Vagina (tissue), 2 donors: ENCODE results near the gene TMEM214. TPM values are rescaled to one million over a fixed set of nuclear protein-coding genes. Genes with fewer than 3 reads are reported as not detected.

Source experiments
- DNase-seq, 2 donors: peaks; one replicate each; pipeline ENCODE4 v3.0.0-alpha.2; 2017; ENCODE audit errors: extremely low spot score in 2 of 2
- H3K27ac ChIP-seq: fragments of 200-600 bp; sonication (generic); one replicate; pipeline ENCODE4 v1.5.1; 2019
- H3K27me3 ChIP-seq: fragments of 200-600 bp; sonication (generic); one replicate; pipeline ENCODE4 v1.5.1; 2019
- H3K36me3 ChIP-seq, 2 donors: fragments of 200-600 bp; sonication (generic); one replicate each; pipeline ENCODE4 v1.5.1; 2017 to 2019
- H3K4me1 ChIP-seq: fragments of 200-600 bp; sonication (generic); one replicate; pipeline ENCODE4 v1.5.1; 2019
- H3K4me3 ChIP-seq, 2 donors: fragments of 200-600 bp; sonication (generic); 1 replicate in 1 of 2; 2 replicates in 1 of 2; pipeline ENCODE4 v1.5.1; 2016 to 2019
- H3K9me3 ChIP-seq: fragments of 200-600 bp; sonication (generic); one replicate; pipeline ENCODE4 v1.5.1; 2019
- CTCF ChIP-seq, 3 experiments: fragments of 450-650 bp in 2 of 3; fragments of 200-600 bp in 1 of 3; sonication (generic) in 1 of 3; IDR thresholded peaks; one replicate each; pipeline ENCODE4 v1.5.1; 2017 to 2019; ENCODE audit warnings: antibody characterized with exemption in 3 of 3, mild to moderate bottlenecking in 2 of 3, moderate library complexity in 2 of 3
- POLR2A ChIP-seq, 2 donors: fragments of 450-650 bp; IDR thresholded peaks; one replicate each; pipeline ENCODE4 v1.6.1; 2017; ENCODE audit warnings: antibody characterized with exemption in 2 of 2, mild to moderate bottlenecking in 2 of 2, moderate library complexity in 2 of 2
- POLR2AphosphoS5 ChIP-seq, 2 donors: sonication (generic); formaldehyde crosslinking; IDR thresholded peaks; one replicate each; pipeline ENCODE4 v1.9.0; 2017; ENCODE audit warnings: antibody characterized with exemption in 2 of 2, mild to moderate bottlenecking in 2 of 2, low read depth in 1 of 2; ENCODE audit not compliant: insufficient read depth in 1 of 2
- intact Hi-C: fragments of 100-400 bp; cut with DNase I; formaldehyde crosslinking; loops from one replicate; pipeline ENCODE4 v1.15.1; 2023
- total RNA-seq: library from RNA; depleted of rRNA; stranded (reverse); fragments of >200 nt; gene quantifications from one replicate; pipeline ENCODE4 v1.2.3, GENCODE V29; 2016

TMEM214 gene
- total RNA-seq, 1 donor from 2014 or later: 53.3 TPM

- no peak overlapping the region for H3K4me3 ChIP-seq
- no peak for DNase-seq
- intact Hi-C loops: no loop called here
- TF ChIP-seq CTCF (IDR thresholded peaks at IDR 0.05) (no peak), POLR2AphosphoS5 (IDR thresholded peaks at IDR 0.05; ENCODE audit: insufficient read depth in 1 of 2, low read depth in 1 of 2) (no peak), POLR2A (IDR thresholded peaks at IDR 0.05) (no peak)
- no peaks in the 10 kb centered on the region for H3K36me3 ChIP-seq
- H3K27ac ChIP-seq: no peak overlapping the region
- peaks cover 14% of the 10 kb centered on the region for H3K4me1 ChIP-seq
- H3K27me3 ChIP-seq: no peaks in the 10 kb centered on the region
- no peaks in the 10 kb centered on the region for H3K9me3 ChIP-seq
Measured at GRCh38 chr2:27014771-27015433, 17.9 kb upstream of the TMEM214 start.

GRCh38 chr2:27016801-27017325 is 15.9 kb upstream of the TMEM214 start:
- intact Hi-C loops: no loop called here
- TF ChIP-seq CTCF (IDR thresholded peaks at IDR 0.05): peak; percentile 23 to 67 (median 49)
- TF ChIP-seq POLR2AphosphoS5 (IDR thresholded peaks at IDR 0.05; ENCODE audit: insufficient read depth in 1 of 2, low read depth in 1 of 2): no peak
- TF ChIP-seq POLR2A (IDR thresholded peaks at IDR 0.05): no peak
- no peak overlapping the region for H3K27ac ChIP-seq
- no peaks in the 10 kb centered on the region for H3K36me3 ChIP-seq
- DNase-seq: no peak
- H3K9me3 ChIP-seq: no peaks in the 10 kb centered on the region
- H3K4me3 ChIP-seq: no peak overlapping the region
- H3K4me1 ChIP-seq: peaks cover 31% of the 10 kb centered on the region
- no peaks in the 10 kb centered on the region for H3K27me3 ChIP-seq

GRCh38 chr2:27018142-27018541 is 14.6 kb upstream of the TMEM214 start:
- no peak for TF ChIP-seq POLR2AphosphoS5 (IDR thresholded peaks at IDR 0.05; ENCODE audit: insufficient read depth in 1 of 2, low read depth in 1 of 2)
- TF ChIP-seq POLR2A (IDR thresholded peaks at IDR 0.05): no peak
- TF ChIP-seq CTCF (IDR thresholded peaks at IDR 0.05): no peak
- no peaks in the 10 kb centered on the region for H3K27me3 ChIP-seq
- H3K4me1 ChIP-seq: peaks cover 31% of the 10 kb centered on the region
- DNase-seq: no peak
- H3K9me3 ChIP-seq: no peaks in the 10 kb centered on the region
- H3K4me3 ChIP-seq: no peak overlapping the region
- intact Hi-C loops: loop anchor here (2.0 kb wide), 1 partner anchor 53 kb away; no protein-coding TSS in a partner anchor
- no peaks in the 10 kb centered on the region for H3K36me3 ChIP-seq
- no peak overlapping the region for H3K27ac ChIP-seq

- DNase-seq: no peak
- TF ChIP-seq POLR2AphosphoS5 (IDR thresholded peaks at IDR 0.05; ENCODE audit: insufficient read depth in 1 of 2, low read depth in 1 of 2): no peak
- no peak for TF ChIP-seq CTCF (IDR thresholded peaks at IDR 0.05)
- no peak for TF ChIP-seq POLR2A (IDR thresholded peaks at IDR 0.05)
- Histone ChIP-seq H3K27ac (no peak overlapping the region), H3K27me3 (no peaks in the 10 kb centered on the region), H3K36me3 (no peaks in the 10 kb centered on the region), H3K4me1 (peaks cover 31% of the 10 kb centered on the region), H3K9me3 (no peaks in the 10 kb centered on the region), H3K4me3 (no peak overlapping the region)
- intact Hi-C loops: loop anchor here (2.0 kb wide), 1 partner anchor 55 kb away; no protein-coding TSS in a partner anchor
Measured at GRCh38 chr2:27019459-27019858, 13.3 kb upstream of the TMEM214 start.
